ENCODE measurements around the gene INPP5D. TPM values are rescaled to one million over a fixed set of nuclear protein-coding genes. Genes with fewer than 3 reads are reported as not detected.

INPP5D gene
- polyA plus RNA-seq, 1 of the 3 experiments (the other 2 are of a cell fraction): 1.3 TPM

DNA sequence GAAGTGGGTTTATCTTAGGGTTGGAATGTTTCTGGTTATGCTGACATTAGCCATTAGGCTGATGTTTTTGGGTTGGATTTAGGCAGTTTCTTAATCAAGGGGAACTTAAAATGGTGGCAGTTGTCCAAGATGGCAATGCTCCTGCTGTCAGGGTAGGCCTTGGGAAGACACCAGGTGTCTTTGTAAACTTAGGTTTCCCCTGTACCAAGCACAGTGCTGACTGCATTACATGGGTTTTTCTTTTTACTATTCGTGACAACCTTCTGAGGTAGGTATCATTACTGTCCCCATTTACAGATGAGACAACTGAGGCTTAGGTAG lies 190.8 kb downstream of the INPP5D start:
- Histone ChIP-seq H3K9me2 (no peaks in the 10 kb centered on the region), H3K4me1 (ENCODE audit: control insufficient read depth in 1 of 2, insufficient read depth in 2 of 2, low read depth in 1 of 2, low read length in 1 of 2) (peaks cover 6 to 12% of the 10 kb centered on the region in 2 experiments), H4K20me1 (ENCODE audit: insufficient read depth) (peaks cover 28% of the 10 kb centered on the region), H3K36me3 (replicated peaks in 1 of 2; ENCODE audit: control insufficient read depth in 1 of 2, insufficient read depth in 2 of 2, low read length in 1 of 2) (peaks cover 8 to 12% of the 10 kb centered on the region in 2 experiments), H3K9ac (no peak overlapping the region), H3F3A (replicated peaks; ENCODE audit: insufficient read depth) (peaks cover 4% of the 10 kb centered on the region), H3K79me2 (ENCODE audit: insufficient read depth) (peaks cover 42% of the 10 kb centered on the region), H3K4me3 (ENCODE audit: low read depth in 2 of 2, low read length in 1 of 2) (peak overlapping the region; percentile 87 to 98), H3K4me2 (no peak overlapping the region), H3K27ac (ENCODE audit: low read depth in 2 of 2, low read length in 1 of 2) (peak overlapping the region; percentile 30 to 33; a peak in 2 of 4 replicates), H3K27me3 (ENCODE audit: insufficient read depth) (no peaks in the 10 kb centered on the region), H2AFZ (ENCODE audit: low read depth) (peak overlapping the region; percentile 92), H3K9me3 (no peaks in the 10 kb centered on the region)
- DNase-seq: no peak
- POLR2A ChIA-PET: no interaction called here
- TF ChIP-seq FOXM1 (IDR thresholded peaks at IDR 0.05; ENCODE audit: low read depth): no peak
- TF ChIP-seq JUND (IDR thresholded peaks at IDR 0.05): no peak
- TF ChIP-seq EZH2phosphoT487 (IDR thresholded peaks at IDR 0.05; ENCODE audit: borderline replicate concordance, low read depth): no peak
- TF ChIP-seq CTCF (IDR thresholded peaks at IDR 0.05): no peak
- TF ChIP-seq RAD21 (IDR thresholded peaks at IDR 0.05; ENCODE audit: low read length): no peak
- no peak for TF ChIP-seq YY1 (IDR thresholded peaks at IDR 0.05; ENCODE audit: low read depth)
- TF ChIP-seq RCOR1 (IDR thresholded peaks at IDR 0.05; ENCODE audit: low read length): no peak; the same call in 1 of the 2 replicates
- TF ChIP-seq GABPA (IDR thresholded peaks at IDR 0.05; ENCODE audit: low read depth): no peak
- TF ChIP-seq SIN3A (IDR thresholded peaks at IDR 0.05; ENCODE audit: borderline replicate concordance, low read depth, low read length): no peak
- TF ChIP-seq, protein P1, sequence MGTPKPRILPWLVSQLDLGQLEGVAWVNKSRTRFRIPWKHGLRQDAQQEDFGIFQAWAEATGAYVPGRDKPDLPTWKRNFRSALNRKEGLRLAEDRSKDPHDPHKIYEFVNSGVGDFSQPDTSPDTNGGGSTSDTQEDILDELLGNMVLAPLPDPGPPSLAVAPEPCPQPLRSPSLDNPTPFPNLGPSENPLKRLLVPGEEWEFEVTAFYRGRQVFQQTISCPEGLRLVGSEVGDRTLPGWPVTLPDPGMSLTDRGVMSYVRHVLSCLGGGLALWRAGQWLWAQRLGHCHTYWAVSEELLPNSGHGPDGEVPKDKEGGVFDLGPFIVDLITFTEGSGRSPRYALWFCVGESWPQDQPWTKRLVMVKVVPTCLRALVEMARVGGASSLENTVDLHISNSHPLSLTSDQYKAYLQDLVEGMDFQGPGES (IDR thresholded peaks at IDR 0.05; ENCODE audit: low read depth, low read length): no peak
- CTCF ChIA-PET: interaction anchor here (0.6 to 3.0 kb wide), 31 partner anchors 8 to 657 kb away, joined by 3 to 19 read pairs (median 4); partner anchors contain the start of gene INPP5D
- WGBS (ENCODE audit: low lambda C conversion rate): 0% methylated on average over 1 of the region's 1 CpG

- POLR2A ChIA-PET: no interaction called here
- H3K27ac ChIP-seq (ENCODE audit: low read depth in 2 of 2, low read length in 1 of 2): peak within 1 kb of the TSS; percentile 71 to 75
- peaks cover 48% of the 10 kb centered on the region for H3K79me2 ChIP-seq (ENCODE audit: insufficient read depth)
- peak within 1 kb of the TSS; percentile 86 for H3K4me2 ChIP-seq
- DNase-seq: peak; percentile 99
- peaks cover 28% of the 10 kb centered on the region for H4K20me1 ChIP-seq (ENCODE audit: insufficient read depth)
- CTCF ChIA-PET: interaction anchor here (0.6 to 3.0 kb wide), 37 partner anchors 8 to 657 kb away, joined by 3 to 19 read pairs (median 3); partner anchors contain the start of genes EFHD1 and INPP5D
- no peaks in the 10 kb centered on the region for H3K27me3 ChIP-seq (ENCODE audit: insufficient read depth)
- H3K4me3 ChIP-seq (ENCODE audit: low read depth in 2 of 2, low read length in 1 of 2): peak within 1 kb of the TSS; percentile 87 to 98
- H3K36me3 ChIP-seq (replicated peaks in 1 of 2; ENCODE audit: control insufficient read depth in 1 of 2, insufficient read depth in 2 of 2, low read length in 1 of 2): peaks cover 8 to 17% of the 10 kb centered on the region in 2 experiments
- no peaks in the 10 kb centered on the region for H3K9me2 ChIP-seq
- no peaks in the 10 kb centered on the region for H3K9me3 ChIP-seq
- H3K4me1 ChIP-seq (ENCODE audit: control insufficient read depth in 1 of 2, insufficient read depth in 2 of 2, low read depth in 1 of 2, low read length in 1 of 2): peaks cover 6 to 12% of the 10 kb centered on the region in 2 experiments
- peak within 1 kb of the TSS; percentile 78 for H3K9ac ChIP-seq
- H3F3A ChIP-seq (replicated peaks; ENCODE audit: insufficient read depth): peaks cover 4% of the 10 kb centered on the region
- H2AFZ ChIP-seq (ENCODE audit: low read depth): peak within 1 kb of the TSS; percentile 93
- 0% methylated on average over 16 of the region's 75 CpGs for WGBS (ENCODE audit: low lambda C conversion rate)
- no peak; the same call in 1 of the 2 replicates for TF ChIP-seq MEF2A (IDR thresholded peaks at IDR 0.05; ENCODE audit: borderline replicate concordance, low read depth)
- TF ChIP-seq NFIC (IDR thresholded peaks at IDR 0.05; ENCODE audit: borderline replicate concordance): peak; percentile 39; the same call in 1 of the 2 replicates
- peak; percentile 97 for TF ChIP-seq ELF1 (IDR thresholded peaks at IDR 0.05)
- peak; percentile 79; the same call in 1 of the 2 replicates for TF ChIP-seq SIN3A (IDR thresholded peaks at IDR 0.05; ENCODE audit: borderline replicate concordance, low read depth, low read length)
- peak; percentile 49; the same call in 1 of the 2 replicates for TF ChIP-seq RFX5 (IDR thresholded peaks at IDR 0.05; ENCODE audit: low read length)
- peak; percentile 89 for TF ChIP-seq TAF1 (IDR thresholded peaks at IDR 0.05; ENCODE audit: borderline replicate concordance, low read depth, low read length)
- TF ChIP-seq RAD21 (IDR thresholded peaks at IDR 0.05; ENCODE audit: low read length): peak; percentile 98
- no peak for TF ChIP-seq GATA2 (CRISPR knock-in tag; IDR thresholded peaks at IDR 0.05)
- TF ChIP-seq MAX (IDR thresholded peaks at IDR 0.05; ENCODE audit: low read depth): peak; percentile 86; the same call in 1 of the 2 replicates
- TF ChIP-seq POLR2AphosphoS5 (IDR thresholded peaks at IDR 0.05; ENCODE audit: low read depth, low read length): peak; percentile 92
- peak; percentile 32; the same call in 1 of the 2 replicates for TF ChIP-seq NRF1 (IDR thresholded peaks at IDR 0.05; ENCODE audit: low read depth, low read length)
- TF ChIP-seq, protein P1 (IDR thresholded peaks at IDR 0.05; ENCODE audit: low read depth, low read length): no peak
- TF ChIP-seq, protein P2, sequence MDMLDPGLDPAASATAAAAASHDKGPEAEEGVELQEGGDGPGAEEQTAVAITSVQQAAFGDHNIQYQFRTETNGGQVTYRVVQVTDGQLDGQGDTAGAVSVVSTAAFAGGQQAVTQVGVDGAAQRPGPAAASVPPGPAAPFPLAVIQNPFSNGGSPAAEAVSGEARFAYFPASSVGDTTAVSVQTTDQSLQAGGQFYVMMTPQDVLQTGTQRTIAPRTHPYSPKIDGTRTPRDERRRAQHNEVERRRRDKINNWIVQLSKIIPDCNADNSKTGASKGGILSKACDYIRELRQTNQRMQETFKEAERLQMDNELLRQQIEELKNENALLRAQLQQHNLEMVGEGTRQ (IDR thresholded peaks at IDR 0.05; ENCODE audit: borderline replicate concordance, low read depth, low read length): no peak
- peak; percentile 12 to 28; a peak in 2 of 4 replicates for TF ChIP-seq EP300 (IDR thresholded peaks at IDR 0.05; ENCODE audit: borderline replicate concordance in 1 of 2, low read depth in 1 of 2, low read length in 1 of 2)
Measured at GRCh38 chr2:233251306-233252116, 191.4 kb downstream of the INPP5D start, which contains the start of gene ATG16L1. ATG16L1 (plus strand) TSS chr2:233251673; CDS start chr2:233251828, 155 bp downstream.
